NCI-H2196 treated with DMSO at 0.1 percent for 48 hours (cell line): ENCODE measurements around the gene CTNNBIP1.

ENCODE experiments used
- DNase-seq: peaks from one replicate; lab custom pipeline; 2025; ENCODE audit not compliant: unreplicated experiment; lab: John Stamatoyannopoulos, UW

The CTNNBIP1 gene

DNA sequence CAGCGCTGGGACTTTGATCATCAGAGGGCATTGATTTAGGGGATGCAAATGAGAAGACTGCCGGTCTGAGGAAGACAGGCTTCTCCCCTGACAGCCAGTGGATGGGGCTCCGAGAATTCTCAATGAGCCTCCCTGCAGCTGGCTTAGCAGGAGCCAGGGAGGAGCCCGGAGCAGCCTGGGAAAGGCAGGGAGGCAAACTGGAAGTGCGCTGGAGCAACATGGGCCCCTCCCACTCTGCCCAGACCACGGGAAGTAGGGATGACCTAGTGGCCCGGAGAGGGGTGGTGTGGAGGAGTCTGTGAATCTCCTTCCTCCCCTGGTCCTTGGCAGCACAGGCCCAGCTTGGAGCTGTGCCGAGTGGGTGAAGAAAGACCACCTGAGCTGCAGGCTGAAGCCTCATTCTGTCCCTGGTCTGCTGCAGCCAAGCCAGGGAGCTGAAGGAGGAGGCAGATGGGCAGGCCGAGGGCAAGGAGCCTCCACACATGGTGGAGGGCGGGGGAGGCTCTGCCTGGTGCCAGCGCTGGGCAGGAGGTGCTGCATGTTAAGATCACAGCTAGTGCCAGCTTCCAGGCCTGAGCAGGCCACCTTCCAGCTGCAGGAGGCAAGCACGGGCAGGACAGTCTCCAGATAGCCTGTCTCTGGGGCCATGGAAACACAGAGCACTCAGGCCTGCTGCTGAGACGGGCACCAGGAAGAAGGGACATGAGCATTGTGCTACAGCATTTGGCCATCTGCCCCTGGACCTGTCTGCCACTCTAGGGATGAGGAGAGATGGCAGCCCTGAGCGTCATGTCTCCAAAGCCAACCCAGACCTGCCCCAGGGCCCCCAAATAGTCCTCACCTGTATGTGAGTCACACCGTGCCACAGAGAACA is 74.1 kb downstream of the CTNNBIP1 start:
- DNase-seq: peak; percentile 80

- no peak for DNase-seq
Observed at GRCh38 chr1:9835404-9835757, 74.7 kb downstream of the CTNNBIP1 start.

- DNase-seq: no peak
Observed at GRCh38 chr1:9833632-9834031, 76.4 kb downstream of the CTNNBIP1 start.

GRCh38 chr1:9827558-9828185 is 82.4 kb downstream of the CTNNBIP1 start:
- no peak for DNase-seq

GRCh38 chr1:9826616-9827015 is 83.5 kb downstream of the CTNNBIP1 start:
- no peak for DNase-seq

DNA sequence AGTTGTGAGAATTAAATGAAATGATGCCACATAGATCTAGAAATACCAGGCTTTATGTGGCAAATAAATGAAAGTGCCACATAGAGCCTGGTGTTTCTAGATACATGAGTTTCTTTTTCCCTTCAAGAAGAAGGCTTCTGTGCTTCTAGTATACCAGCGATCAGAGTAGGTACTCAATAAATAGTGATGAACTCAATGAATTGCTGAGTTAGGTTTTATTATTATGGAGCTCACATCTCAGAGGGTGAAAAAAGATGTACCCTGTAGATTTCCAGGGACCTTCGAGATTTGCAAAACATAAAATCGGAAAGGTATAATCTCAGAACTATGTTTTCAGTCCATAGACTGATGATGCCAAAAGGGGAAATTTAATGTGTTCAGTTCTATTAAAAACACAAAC is 84.0 kb downstream of the CTNNBIP1 start:
- DNase-seq: no peak

DNA sequence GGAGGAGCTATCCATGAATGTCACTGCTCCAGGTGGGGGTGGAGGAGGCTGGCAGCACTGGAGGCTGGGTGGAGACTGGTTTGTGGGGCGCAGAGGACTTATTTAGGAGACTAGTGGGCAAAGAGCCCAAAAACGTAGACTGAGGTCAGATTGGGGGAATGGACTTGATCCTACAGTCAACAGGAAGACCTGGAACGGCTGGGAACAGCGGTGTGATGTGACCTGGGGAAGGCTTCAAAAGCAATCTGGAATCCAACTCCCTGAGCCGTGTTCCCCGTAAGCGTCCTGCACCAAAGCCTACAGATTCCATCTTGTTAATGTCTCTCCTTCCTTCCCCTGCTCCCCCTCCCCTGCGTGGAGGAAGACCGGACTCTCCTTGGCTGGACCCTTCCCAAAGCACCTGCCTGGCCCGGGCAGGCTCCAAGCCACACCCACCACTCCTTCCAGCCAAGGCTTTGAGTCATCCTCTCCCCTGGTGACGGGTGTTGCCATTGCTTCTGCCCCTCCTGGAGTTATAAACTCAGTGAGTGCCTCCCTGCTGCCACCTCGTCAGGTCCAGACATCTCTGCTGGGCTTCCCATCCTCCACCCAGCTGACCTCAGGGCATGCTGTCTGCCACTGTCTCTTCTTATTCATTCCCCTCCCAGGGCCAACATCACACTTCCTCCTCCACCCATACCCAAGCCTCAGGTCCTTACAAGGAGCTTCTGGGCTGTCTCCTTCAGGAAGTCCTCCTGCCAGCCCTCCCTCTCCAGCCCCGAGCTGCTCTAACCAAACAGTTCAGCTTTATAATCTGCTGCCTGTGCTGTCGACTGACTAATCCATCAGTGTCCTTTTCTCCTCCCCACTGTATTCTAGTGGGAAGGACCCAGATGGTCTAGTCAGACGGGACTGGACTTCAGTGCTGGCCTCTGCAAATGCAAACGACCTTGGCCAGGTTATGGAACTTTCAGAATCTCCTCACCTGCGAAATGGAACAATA is 84.7 kb downstream of the CTNNBIP1 start:
- peak; percentile 89 for DNase-seq

DNA sequence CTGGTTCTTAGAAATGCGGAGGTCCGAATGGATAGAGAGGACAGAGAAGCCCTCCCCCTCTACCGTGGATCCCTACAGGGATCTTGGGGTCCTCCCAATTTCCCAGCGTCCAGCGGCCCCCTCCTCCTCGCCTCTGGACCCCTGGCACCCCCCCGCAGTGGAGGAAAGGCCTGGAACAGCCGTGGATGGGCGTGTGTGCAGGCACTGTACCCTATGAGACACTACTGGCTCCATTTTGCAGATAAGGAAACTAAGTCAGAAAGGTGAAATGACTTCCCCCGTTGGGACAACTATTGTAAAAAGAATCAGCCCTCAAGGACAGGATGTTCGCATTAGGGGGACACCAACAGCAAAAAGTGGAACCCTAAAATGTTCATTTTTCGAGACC is 85.4 kb downstream of the CTNNBIP1 start:
- no peak for DNase-seq

GRCh38 chr1:9823943-9824701 is 85.9 kb downstream of the CTNNBIP1 start, which contains the start of gene CLSTN1:
CLSTN1 (minus strand) TSS chr1:9823965; CDS start chr1:9823733, 232 bp downstream.
- peak; percentile 74 for DNase-seq

- DNase-seq: no peak
Observed at GRCh38 chr1:9823693-9823942, 86.5 kb downstream of the CTNNBIP1 start.

GRCh38 chr1:9822897-9823692 is 87.0 kb downstream of the CTNNBIP1 start:
- no peak for DNase-seq

- DNase-seq: no peak
Observed at GRCh38 chr1:9822490-9822889, 87.6 kb downstream of the CTNNBIP1 start.

- no peak for DNase-seq
Observed at GRCh38 chr1:9821710-9822109, 88.4 kb downstream of the CTNNBIP1 start.

GRCh38 chr1:9820521-9820920 is 89.5 kb downstream of the CTNNBIP1 start:
- DNase-seq: no peak

DNA sequence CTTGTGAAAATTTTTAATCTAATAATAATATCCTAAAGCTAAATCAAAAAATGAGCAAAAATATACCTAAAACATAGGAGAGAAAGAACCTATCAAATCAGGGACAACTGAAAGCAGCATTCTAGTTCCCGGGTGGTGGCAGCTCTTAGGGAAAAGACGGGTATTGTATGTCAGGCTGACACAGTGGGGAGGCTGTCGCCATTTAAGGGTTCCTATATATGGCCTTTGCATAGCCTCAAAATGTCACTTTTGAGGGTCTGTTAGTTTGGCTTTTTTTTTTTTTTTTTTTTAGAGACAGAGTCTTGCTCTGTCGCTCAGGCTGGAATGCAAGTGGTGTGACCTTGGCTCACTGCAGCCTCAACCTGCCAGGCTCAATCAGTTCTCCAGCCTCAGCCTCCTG is 92.3 kb downstream of the CTNNBIP1 start:
- DNase-seq: no peak

DNA sequence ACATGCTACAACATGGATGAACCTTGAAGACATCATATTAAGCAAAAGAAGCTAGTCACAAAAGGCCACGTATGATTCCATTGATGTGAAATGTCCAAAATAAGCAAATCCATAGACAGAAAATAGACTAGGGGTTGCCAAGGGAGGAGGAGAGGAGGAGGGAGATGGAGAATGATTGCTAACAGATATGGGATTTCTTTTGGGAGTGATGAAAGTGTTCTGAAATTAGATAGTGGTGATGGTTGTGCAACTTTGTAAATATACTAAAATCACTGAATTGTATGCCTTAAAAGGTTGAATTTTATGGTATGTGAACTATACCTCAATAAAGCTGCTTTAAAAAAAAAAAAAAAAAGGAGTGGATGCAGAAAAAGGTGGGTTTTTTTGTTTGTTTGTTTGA is 93.9 kb downstream of the CTNNBIP1 start:
- DNase-seq: no peak

GRCh38 chr1:9815150-9815549 is 94.9 kb downstream of the CTNNBIP1 start:
- DNase-seq: no peak

DNA sequence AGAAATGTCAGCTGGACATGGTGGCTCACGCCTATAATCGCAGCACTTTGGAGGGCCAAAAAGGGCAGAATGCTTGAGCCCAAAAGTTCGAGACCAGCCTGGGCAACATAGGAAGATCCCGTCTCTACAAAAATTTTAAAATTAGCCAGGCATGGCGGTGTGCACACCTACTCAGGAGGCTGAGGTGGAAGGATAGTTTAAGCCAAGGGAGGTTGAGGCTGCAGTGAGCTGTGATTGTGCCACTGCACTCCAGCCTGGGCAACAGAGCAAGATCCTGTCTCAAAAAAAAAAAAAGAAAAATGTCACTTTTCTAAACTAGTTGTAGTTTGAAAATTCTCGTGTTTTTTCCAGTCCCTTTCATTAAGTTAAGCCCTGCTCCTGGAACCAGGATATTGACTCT is 95.5 kb downstream of the CTNNBIP1 start:
- no peak for DNase-seq

- no peak for DNase-seq
Observed at GRCh38 chr1:9811239-9811966, 98.7 kb downstream of the CTNNBIP1 start.
